GM12878 (cell line): ENCODE measurements around the gene TEX55.

ENCODE experiments used
- EZH2 ChIP-seq: IDR thresholded peaks from 2 replicates; pipeline ENCODE4 v1.6.1; 2012; ENCODE audit warnings: low read depth, mild to moderate bottlenecking, control low read depth, inconsistent platforms, low read length, borderline replicate concordance; ENCODE audit not compliant: control insufficient read depth
- TF ChIP-seq, protein P1 (sequence below): IDR thresholded peaks from 2 replicates; pipeline ENCODE4 v1.6.1; 2012; ENCODE audit warnings: low read depth, low read length, improper control_type of control experiment

- no peak for TF ChIP-seq EZH2
- TF ChIP-seq, protein P1, sequence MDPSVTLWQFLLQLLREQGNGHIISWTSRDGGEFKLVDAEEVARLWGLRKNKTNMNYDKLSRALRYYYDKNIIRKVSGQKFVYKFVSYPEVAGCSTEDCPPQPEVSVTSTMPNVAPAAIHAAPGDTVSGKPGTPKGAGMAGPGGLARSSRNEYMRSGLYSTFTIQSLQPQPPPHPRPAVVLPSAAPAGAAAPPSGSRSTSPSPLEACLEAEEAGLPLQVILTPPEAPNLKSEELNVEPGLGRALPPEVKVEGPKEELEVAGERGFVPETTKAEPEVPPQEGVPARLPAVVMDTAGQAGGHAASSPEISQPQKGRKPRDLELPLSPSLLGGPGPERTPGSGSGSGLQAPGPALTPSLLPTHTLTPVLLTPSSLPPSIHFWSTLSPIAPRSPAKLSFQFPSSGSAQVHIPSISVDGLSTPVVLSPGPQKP: no peak
Observed at GRCh38 chr3:119148493-119149180, 2.7 kb downstream of the TEX55 start.
